Measurements from ENCODE around the gene MSH5. TPM values are rescaled to one million over a fixed set of nuclear protein-coding genes. Genes with fewer than 3 reads are reported as not detected.

The MSH5 gene
- total RNA-seq, 1 experiment from 2014 or later: 10.8 TPM

DNA sequence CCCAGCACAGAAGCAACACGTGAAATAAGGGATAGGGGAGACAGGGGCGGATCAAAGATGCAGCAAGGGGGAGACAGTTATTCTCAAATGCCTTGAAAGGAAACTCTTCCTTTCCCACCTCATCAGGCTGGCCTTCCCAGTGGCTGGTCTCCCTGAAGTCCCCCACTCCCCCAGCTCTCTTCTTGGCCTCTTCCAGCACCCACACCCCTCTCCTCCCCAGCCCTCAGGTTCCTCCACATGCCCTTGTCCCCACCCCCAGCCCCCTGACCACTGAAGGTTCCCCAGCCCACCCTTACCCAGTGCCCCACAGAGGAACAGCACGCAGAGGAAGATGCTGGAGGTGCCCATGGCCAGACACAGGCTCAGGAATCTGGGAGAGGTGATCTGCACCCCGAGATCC, 26.3 kb upstream of the MSH5 start:
- no peak for DNase-seq (ENCODE audit: low spot score)

DNA sequence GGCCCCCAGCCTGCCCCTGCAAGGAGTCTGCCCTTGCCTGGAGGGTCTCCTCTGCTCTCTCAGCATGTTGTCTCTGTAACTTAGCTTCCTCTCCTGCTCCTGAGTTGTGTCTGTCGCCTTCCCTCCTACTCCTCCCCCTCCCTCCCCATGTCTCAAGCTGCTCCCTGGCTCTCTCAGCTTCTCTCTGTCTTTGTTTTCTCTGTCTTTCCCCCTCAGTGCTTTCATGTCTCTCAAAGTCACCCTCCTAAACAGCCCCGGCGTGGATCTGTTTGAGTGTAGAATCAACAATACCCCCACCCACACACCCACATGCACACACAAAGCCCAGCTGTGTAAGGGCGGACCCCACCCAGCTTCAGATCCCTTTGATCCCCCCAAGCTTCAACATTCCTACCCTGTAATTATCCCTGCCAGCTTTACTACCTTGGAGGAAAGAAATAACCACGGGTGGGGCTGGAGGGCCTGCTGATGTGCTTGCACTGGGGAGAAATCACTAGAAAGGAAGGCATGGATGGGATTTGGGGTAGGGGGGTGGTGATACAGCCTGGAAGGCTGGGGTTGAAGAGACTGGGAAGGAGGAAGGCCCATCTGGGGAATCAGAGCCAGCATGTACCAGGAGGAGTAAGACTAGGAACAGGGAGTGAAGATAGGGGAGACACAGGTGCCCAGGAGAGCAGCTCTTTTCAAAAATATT, 25.7 kb upstream of the MSH5 start:
- no peak for DNase-seq (ENCODE audit: low spot score)

DNA sequence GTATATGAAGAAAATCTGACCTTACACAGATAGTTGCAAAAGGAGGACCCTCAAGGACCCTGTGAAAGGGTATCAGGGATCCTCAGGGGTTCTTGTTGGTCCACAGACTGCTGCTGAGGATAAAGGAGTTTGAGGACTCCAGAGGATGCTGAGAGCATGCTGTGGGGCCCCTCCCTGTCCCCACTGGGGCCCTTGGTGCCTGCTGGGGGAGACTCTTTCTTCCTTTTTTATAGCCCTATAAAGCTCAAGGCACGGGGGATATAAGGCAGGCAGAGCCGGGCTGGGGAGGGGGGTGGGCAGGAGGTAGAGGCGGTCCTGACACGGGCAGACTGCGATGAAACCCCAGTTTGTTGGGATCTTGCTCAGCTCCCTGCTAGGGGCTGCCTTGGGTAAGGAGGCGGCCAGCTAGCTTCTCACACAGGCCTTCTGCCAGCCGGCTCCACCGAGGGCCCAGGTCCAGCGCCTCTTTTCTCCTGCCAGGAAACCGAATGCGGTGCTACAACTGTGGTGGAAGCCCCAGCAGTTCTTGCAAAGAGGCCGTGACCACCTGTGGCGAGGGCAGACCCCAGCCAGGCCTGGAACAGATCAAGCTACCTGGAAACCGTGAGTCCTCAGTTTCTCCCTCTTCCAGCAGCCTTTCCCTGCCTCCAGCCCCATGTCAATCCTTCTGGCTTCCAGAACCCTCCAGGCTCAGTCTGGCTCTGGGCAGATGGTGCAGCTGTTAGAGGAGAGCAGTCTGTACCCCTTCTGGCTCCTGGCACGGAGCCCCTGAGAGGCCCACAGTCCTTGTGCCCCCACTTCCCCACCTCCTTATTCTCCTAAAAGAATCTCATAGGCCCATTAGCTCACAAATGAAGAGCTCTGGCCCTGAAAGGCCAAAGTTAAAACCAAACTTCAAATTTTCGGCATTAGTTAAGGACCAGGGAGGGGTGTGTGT, 24.5 kb upstream of the MSH5 start, which contains the start of gene LY6G6D:
TSS of gene LY6G6D (plus strand) at position 327 of the 937 bp plus-strand sequence. CDS start at position 335, 8 bp downstream.
- no peak for DNase-seq (ENCODE audit: low spot score)

DNA sequence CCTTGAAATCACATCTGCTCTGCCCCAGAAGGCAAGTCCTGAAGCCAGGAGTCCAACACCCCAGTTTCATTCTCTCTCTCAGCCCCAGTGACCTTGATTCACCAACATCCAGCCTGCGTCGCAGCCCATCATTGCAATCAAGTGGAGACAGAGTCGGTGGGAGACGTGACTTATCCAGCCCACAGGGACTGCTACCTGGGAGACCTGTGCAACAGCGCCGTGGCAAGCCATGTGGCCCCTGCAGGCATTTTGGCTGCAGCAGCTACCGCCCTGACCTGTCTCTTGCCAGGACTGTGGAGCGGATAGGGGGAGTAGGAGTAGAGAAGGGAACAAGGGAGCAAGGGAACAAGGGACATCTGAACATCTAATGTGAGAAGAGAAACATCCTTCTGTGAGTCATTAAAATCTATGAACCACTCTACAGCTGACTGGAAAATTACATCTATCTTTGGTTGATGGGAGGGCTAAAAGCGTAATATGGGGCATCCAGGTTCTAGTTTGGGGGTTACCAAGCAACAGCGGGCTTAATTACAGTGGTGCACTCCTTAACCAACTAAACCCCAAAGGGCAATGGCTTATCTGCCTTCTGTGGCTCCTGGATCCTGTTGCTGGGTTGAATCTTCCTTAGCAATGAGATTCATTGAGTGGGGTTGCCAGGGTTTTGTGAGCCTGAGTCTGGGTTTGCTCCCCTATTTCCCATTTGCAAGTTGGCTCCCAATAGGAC, 22.1 kb upstream of the MSH5 start:
- DNase-seq (ENCODE audit: low spot score): no peak

DNA sequence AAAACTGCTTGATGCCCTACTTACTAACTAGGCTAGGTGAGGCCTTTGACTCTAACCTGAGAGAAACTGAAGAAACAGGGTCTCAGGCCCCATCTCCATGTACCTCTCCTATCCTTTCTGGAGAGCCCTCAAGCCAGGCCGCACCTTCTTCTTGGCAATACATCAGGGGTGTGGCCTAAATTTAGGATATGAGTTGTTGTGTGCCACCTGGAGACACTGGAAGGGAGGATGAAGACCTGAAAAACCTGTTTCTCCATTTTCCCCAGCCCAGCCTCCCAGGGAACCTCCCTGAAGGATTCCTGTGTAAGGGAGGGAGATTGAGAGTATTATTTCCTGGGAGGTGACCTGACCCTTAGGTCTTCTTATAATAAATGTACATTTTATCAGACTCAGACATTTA, 21.5 kb upstream of the MSH5 start:
- DNase-seq (ENCODE audit: low spot score): no peak

DNA sequence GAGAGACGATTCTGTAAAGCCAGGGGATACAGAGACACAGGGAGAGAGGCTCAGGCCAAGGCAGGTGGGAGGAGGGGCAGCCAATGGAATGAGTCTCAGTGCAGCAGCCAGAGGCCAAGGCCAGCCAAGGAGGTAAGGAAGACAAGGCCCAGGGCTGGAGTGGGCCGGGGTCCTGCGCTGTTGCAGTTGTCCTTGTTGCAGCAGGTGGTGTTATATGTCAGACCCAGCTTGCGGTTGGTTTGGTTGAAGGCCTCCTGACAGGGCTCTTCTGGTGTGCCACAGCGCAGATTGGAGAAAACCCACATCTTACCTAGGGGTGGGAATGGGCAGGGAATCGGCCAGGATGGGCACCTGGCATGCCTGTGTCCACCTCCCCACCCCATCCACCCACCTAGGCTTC, 20.8 kb upstream of the MSH5 start:
- no peak for DNase-seq (ENCODE audit: low spot score)

DNA sequence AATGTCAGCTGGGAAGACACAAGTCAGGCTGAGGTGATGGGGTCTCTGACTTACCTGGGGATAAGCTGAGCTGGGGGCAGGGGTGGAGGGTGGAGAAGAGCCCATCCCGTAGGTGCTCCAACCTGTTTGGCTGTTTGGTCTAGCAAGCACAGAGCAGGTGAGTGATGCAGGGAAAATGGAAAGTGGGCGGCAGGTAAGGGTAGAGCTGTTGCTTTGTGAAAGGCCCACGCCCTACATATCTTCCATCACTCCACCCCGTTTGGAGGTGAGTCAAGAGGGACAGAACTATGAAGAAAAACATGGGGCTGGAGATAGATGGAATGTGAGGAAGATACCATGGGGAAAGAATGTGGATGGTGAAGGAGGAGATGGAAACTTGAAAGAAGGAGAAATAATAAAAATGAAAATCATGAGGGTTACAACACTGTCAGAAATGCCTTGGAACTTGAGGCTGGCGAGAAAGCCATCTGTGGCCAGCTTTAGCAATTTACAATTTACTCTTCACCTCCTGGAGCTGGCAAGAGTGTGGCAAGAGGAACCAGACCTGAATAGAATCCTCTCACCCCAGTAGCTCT, 19.5 kb upstream of the MSH5 start:
- DNase-seq (ENCODE audit: low spot score): no peak

DNA sequence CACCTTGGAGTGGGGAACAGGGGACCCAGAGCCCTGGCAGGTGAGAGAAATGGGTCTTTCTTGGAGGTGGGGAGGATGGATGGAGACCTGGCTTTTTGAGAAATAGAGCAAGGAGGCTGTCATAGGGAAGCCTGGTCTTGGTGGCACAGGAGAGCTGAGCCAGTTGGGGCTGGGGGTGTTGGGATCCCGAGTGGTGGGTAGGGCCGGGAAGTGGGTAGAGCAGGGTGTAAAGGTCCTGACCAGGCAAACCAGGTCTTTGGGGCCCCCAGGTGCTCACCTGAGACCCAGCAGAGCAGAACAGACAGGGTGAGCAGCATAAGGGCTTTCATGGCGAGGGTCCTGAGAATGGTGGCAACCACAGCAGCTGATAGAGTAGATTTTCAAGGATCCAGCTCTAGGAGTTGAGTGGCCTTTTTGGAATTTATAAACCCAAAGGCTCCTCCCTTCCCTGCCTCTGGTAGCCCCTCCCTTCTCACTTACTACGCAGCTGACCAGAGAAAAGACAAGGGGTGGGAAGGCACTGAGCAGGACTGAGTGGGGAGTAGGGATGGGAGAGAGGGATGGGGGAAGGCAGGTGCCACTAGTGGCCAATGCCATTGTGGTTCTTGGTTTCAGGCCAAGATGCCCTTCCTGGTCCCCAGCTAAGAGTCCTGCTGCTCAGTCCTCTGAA, 18.3 kb upstream of the MSH5 start, which contains the start of gene LY6G6C:
TSS of gene LY6G6C (minus strand) at position 396 of the 670 bp plus-strand sequence. CDS start at position 329, 67 bp downstream.
- no peak for DNase-seq (ENCODE audit: low spot score)

DNA sequence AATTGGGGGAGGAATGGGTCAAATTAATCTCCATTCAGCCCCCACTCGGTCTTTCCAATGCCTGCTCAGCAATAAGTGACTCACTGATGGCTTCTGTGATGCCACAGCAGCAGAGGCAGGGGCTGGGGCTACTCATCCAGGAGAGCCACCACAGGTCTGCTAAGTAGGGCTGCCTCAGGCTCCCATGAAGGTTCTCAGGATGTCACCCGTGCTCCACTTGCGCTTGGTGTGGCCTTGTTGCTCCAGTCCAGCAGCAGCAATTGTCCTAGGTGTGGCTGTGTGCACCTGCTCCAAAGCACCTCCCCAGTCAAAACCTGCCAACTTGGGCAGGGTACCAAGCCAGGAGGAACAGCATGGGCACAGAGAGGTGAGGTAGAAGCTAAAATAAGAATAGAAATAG, 17.6 kb upstream of the MSH5 start:
- DNase-seq (ENCODE audit: low spot score): no peak

DNA sequence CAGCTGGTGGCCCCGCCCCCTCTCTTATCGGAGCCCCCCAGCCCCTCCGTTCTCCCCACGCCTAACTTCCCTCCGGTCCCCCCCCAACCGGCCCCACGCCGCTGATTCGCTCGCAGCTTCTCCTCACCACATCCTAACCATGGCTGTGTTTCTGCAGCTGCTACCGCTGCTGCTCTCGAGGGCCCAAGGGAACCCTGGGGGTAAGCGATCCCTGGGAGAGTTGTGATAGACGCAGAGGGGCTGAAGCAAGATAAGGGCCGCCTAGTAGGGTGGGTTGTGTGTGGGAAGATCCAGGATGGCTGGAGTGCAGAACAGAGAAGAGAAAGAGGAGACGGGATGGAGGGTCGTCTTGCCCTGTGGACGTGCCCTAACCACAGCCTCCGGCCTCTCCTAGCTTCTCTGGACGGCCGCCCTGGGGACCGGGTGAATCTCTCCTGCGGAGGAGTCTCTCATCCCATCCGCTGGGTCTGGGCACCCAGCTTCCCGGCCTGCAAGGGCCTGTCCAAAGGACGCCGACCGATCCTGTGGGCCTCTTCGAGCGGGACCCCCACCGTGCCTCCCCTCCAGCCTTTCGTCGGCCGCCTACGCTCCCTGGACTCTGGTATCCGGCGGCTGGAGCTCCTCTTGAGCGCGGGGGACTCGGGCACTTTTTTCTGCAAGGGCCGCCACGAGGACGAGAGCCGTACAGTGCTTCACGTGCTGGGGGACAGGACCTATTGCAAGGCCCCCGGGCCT, 16.4 kb upstream of the MSH5 start, which contains the start of gene MPIG6B:
TSS of gene MPIG6B (plus strand) at position 129 of the 735 bp plus-strand sequence. CDS start at position 140, 11 bp downstream.
- DNase-seq (ENCODE audit: low spot score): no peak

DNA sequence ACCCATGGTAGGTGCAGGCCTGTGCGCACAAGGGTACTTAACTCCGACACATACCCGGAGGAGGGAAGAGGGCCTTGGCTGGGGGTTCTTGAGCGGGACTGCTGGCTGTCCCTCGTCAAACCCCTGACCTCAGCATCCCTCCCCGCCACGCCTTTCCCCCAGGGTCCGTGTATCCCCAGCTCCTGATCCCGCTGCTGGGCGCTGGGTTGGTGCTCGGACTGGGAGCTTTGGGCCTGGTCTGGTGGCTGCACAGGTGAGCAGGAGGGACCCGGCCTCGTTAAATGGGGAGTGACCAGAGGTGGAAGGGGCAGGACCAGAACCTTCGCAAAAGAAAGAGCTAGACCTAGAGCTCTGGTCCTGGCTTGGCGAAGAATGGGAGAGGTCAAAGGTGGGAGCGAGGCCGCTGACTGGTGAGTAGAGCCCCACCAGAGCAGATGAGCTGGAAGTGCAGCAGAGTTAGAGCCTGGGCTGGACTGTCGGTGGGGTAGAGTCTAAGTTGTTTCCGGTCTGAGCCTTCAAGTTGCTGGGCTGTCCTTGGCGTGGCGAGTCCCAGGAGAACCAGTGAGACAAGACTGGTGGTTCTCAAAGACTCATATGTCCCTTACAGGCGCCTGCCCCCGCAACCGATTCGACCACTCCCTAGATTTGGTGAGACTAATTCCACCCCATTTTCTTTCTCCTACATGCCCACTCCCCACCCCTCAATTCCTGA, 15.7 kb upstream of the MSH5 start:
- DNase-seq (ENCODE audit: low spot score): no peak

DNA sequence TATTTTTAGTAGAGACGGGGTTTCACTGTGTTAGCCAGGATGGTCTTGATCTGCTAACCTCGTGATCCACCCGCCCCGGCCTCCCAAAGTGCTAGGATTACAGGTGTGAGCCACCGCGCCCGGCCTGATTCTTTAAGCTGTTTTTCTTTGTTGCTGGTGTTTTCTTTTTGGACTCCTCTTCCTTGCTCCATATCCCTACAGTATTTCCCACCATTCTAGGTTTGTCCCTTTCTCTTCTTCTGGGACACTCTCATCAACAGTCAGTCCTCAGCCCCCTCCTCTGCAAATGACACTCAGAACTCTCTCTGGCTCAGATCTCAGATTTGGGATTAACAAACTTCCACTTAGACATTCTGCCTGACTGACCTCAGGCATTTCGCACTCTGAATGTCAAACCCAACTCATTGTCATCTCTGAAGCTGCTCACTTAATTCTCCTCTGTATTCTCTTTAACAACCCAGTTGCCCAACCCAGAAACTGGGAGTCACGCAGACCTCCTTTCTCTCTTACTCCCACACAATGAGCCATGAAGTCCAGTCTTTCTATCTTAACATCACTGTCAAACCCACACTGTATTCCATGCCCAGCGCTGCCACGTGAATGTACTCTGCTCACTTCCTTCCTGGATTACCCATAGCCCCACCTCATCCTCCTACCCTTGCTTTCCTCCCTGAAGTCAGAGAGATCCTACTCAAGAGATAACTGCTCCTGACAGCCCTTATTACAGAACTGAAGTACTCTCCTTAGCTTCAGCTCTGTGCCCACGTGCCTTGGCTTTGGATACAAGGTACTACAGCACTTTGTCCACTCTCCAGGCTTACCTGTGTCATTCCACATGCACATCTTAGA, 14.1 kb upstream of the MSH5 start:
- DNase-seq (ENCODE audit: low spot score): no peak

DNA sequence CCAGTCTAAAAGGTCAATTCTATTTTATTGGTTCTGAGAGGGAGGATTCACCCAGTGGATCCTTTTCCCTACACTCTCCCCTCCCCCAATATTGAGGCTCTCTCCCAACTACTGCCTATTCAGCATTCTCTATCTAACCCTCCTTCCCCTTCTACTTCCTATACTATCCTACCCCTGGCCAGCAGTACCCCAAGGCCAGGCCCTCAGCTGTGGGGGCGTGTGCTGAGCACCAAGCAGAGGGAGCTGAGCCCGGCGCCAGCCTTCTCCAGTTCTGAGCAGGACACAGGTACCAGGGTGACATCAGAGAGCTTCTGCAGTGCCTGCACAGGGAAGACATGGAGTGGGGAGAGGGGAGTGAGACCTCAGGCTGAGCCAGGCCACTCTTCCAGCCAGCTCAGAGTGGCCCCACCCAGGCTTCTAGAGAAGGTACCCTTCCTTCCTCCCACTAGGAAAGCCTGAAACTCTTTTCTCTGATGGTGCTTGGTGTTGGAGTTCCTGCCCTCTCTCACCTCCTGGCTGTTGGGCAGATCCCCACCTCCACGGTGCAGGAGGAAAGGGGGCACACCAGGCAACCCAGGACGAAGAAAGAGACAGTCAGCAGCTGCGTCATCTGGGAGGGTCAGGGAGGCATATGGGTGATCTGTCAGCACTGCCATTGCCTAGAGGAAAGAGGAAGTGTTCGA, 12.6 kb upstream of the MSH5 start:
- no peak for DNase-seq (ENCODE audit: low spot score)

DNA sequence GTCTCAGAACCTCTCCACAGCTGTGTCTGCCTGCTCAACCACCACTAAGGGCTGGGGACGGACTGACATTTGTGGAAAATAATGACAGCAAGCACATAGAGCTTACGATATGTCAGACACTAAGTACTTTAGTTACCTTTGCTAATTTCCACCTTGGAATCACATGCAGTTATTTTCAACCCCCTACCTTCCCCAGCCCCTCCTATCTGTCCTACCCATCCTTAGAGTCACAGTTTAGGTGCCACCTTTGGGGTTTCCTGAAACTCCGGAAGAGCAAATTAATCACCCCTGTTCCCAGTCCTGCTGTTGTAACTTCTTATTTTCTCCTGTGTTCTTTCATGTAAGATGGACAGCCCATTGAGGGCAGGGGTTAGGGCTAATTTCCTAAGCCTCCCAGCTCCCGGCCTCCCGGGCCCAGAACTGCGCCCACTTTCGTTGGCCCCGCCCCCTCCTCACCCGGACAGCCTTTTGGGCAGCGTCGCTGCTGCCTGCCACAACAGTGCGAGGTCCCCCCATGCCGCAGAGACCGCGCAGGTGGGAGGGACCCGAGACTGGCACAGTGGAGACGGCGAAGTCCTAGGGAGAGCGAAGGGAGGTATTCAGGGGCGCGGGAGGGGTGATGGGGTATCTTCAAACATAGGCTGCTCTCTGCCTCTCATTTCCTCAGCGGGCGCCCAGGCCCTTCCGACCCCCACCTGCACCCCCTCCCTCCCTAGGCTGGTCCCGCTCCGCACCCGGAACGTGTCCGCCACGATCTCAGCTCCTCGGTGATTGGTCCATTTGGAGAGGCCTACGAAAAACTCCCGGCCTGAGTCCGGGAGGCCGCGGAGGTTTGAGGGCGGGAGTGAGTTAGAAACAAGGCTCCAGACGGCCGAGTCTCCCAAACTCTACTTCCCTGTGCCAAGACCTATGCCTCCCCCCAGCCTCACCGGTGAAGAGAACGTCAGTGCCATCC, 11.8 kb upstream of the MSH5 start:
- no peak for DNase-seq (ENCODE audit: low spot score)

DNA sequence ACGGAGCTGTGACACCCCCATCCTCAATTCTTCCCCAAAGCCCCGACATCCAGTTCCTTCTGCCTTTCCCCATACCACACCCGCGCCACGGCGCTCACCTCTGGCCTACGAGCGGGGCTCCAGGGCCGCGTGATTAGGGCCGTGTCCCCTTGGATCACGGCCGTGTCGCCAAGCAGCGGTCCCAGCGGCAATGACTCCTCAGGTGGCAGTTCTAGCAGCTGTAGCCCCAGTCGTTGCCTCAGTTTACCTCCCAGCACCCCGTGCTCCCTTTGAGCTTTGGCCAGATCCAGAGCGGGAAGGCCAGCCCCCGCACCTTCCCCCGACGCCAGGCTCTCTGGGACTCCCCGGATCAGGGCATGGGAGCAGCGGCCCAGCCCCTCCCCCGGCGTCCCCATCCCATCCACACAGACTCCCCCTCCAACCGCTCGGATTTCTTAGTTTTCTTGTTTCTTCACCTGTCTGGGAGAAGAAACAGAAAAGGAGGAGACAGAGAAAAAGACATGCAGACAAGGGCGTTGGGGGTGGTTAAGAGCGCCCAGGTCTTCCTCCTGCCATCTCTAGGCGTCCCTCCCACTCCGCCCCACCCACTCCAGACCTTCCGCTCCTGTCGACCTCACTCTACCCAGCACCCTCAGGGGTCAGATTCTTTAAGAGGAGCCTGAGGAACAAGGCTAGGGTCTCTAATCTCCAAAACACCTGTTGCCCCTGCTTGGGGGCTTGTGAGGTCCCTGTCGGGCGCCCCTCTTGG, 10.9 kb upstream of the MSH5 start, which contains the start of gene DDAH2:
TSS of gene DDAH2 (minus strand) at position 533 of the 748 bp plus-strand sequence. CDS start at position 395, 138 bp downstream.
- DNase-seq (ENCODE audit: low spot score): no peak

DNA sequence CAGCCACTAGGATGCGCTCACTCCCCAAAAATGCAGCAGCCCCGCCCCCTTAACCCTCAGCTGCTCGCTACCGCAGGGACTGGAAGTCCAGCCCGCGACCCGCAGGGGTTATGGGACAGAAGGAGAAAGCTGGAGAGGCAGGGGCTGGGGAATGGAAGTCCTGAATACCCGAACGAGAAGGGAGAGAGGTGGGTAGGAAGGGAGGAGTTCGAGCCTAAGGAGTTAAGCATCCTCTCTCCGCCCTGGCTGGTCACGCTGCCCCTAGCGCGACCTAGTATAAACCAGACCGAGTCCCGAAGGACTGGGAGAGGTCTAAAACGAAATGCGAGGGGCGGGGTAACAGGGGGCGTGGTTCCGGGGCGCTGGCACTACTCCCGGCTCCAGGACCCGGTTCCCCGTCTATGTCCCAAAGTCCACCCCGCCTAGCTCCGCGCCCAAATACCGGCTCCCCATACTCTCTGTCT, 10.3 kb upstream of the MSH5 start:
- peak; percentile 79 for DNase-seq (ENCODE audit: low spot score)
